GM23248 (cell line): Measurements from ENCODE around the gene MYBPH. TPM values are rescaled to one million over a fixed set of nuclear protein-coding genes. Genes with fewer than 3 reads are reported as not detected.

Source experiments
- DNase-seq: peaks from one replicate; pipeline ENCODE4 v3.0.0-alpha.2; 2015
- H2AFZ ChIP-seq: fragments of 200-600 bp; sonication (generic); 2 replicates; pipeline ENCODE4 v1.6.1; 2016; ENCODE audit warnings: antibody characterized with exemption
- H3F3A ChIP-seq: fragments of 200-600 bp; sonication (generic); 2 replicates; pipeline ENCODE4 v1.6.1; 2016; ENCODE audit warnings: mild to moderate bottlenecking, antibody characterized with exemption, mixed run types; ENCODE audit not compliant: insufficient read depth
- H3K27ac ChIP-seq: fragments of 200-600 bp; sonication (generic); 2 replicates; pipeline ENCODE4 v1.5.1; 2016; ENCODE audit warnings: mild to moderate bottlenecking
- H3K27me3 ChIP-seq: fragments of 200-600 bp; sonication (generic); replicated peaks from 2 replicates; pipeline ENCODE4 v1.6.1; 2016; ENCODE audit warnings: mild to moderate bottlenecking; ENCODE audit not compliant: insufficient read depth
- H3K36me3 ChIP-seq: fragments of 200-600 bp; sonication (generic); 2 replicates; pipeline ENCODE4 v1.6.1; 2016; ENCODE audit warnings: low read depth, mild to moderate bottlenecking
- H3K4me1 ChIP-seq: fragments of 200-600 bp; sonication (generic); 2 replicates; pipeline ENCODE4 v1.6.1; 2016; ENCODE audit warnings: mild to moderate bottlenecking; ENCODE audit not compliant: insufficient read depth
- H3K4me2 ChIP-seq: fragments of 200-600 bp; sonication (generic); one replicate; pipeline ENCODE4 v1.6.1; 2016; ENCODE audit warnings: mild to moderate bottlenecking; ENCODE audit not compliant: unreplicated experiment
- H3K4me3 ChIP-seq: fragments of 200-600 bp; sonication (generic); 2 replicates; pipeline ENCODE4 v1.5.1; 2016; ENCODE audit warnings: mild to moderate bottlenecking
- H3K79me2 ChIP-seq: fragments of 200-600 bp; sonication (generic); 2 replicates; pipeline ENCODE4 v1.6.1; 2016; ENCODE audit warnings: mild to moderate bottlenecking; ENCODE audit not compliant: insufficient read depth
- H3K9ac ChIP-seq: fragments of 200-600 bp; sonication (generic); 2 replicates; pipeline ENCODE4 v1.6.1; 2016; ENCODE audit warnings: mild to moderate bottlenecking
- H3K9me2 ChIP-seq: fragments of 200-600 bp; sonication (generic); 2 replicates; pipeline ENCODE4 v1.6.1; 2016; ENCODE audit warnings: mixed run types, mild to moderate bottlenecking, moderate library complexity; ENCODE audit not compliant: insufficient read depth
- H3K9me3 ChIP-seq: fragments of 200-600 bp; sonication (generic); one replicate; pipeline ENCODE4 v1.6.1; 2017; ENCODE audit warnings: low read depth
- H4K20me1 ChIP-seq: fragments of 200-600 bp; sonication (generic); 2 replicates; pipeline ENCODE4 v1.6.0; 2016; ENCODE audit not compliant: insufficient read depth
- EZH2 ChIP-seq: fragments of 200-600 bp; sonication (generic); IDR thresholded peaks from 2 replicates; pipeline ENCODE4 v1.6.1; 2018; ENCODE audit warnings: antibody characterized with exemption, mild to moderate bottlenecking; ENCODE audit not compliant: insufficient read depth, poor library complexity, severe bottlenecking
- EZH2phosphoT487 ChIP-seq: fragments of 200-600 bp; sonication (generic); IDR thresholded peaks from 2 replicates; pipeline ENCODE4 v1.6.1; 2018; ENCODE audit warnings: antibody characterized with exemption, moderate library complexity, mild to moderate bottlenecking, low read depth; ENCODE audit not compliant: insufficient read depth
- WGBS, 2 experiments: methylation state at CpG; one replicate each; pipeline ENCODE4 v1.1.6; 2015 to 2017; ENCODE audit warnings: low lambda C conversion rate in 2 of 2, low coverage in 1 of 2; ENCODE audit errors: missing lambda C conversion rate in 2 of 2; 5-methylcytosine and 5-hydroxymethylcytosine counted together
- in situ Hi-C: fragments of 300-500 bp; cut with MboI; formaldehyde crosslinking; loops from 2 replicates; pipeline ENCODE4 v1.15.0; 2020
- polyA plus RNA-seq: library from polyadenylated mRNA; unstranded; fragments of >200 nt; fragmentation: Nextera tagmentation; extraction: Ambion mirVana; gene quantifications from 2 replicates; pipeline ENCODE4 v1.2.1, GENCODE V29; 2016
- total RNA-seq: library from RNA; depleted of rRNA; stranded (reverse); fragments of >200 nt; shearing (Covaris generic); gene quantifications from 2 replicates; pipeline ENCODE4 v1.2.3, GENCODE V29; 2014; rRNA removed

The MYBPH gene, protein sequence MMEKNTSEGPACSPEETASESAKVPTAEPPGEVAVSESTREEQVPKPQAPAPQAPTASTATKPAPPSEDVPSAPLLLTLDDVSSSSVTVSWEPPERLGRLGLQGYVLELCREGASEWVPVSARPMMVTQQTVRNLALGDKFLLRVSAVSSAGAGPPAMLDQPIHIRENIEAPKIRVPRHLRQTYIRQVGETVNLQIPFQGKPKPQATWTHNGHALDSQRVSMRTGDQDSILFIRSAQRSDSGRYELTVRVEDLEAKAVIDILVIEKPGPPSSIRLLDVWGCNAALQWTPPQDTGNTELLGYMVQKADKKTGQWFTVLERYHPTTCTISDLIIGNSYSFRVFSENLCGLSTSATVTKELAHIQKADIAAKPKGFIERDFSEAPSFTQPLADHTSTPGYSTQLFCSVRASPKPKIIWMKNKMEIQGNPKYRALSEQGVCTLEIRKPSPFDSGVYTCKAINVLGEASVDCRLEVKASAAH
- 0.11 and 1.4 TPM in 2 replicates for total RNA-seq
- polyA plus RNA-seq: 0.34 and 0.89 TPM in 2 replicates

DNA sequence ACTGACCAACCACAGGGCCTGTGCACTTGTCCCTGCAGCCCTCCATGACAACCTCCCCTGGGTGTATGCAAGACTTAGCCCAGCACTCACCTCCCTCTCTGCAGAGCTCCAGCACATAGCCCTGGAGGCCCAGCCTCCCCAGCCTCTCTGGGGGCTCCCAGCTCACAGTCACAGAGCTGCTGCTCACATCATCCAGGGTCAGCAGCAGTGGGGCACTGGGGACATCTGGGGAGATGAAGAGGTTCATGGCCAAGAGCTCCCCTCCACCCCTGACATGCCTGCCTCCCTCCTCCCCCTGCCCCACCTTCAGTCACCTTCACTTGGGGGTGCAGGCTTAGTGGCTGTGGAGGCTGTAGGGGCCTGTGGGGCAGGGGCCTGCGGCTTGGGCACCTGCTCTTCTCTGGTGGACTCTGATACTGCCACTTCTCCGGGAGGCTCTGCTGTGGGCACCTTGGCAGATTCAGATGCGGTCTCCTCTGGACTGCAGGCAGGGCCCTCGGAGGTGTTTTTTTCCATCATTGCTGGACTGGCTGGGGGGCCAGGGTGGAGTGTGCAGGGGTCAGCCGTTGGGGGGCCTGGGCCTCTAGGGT is at the start of gene MYBPH:
MYBPH (minus strand) TSS at position 590 of the 590 bp plus-strand sequence; CDS start at position 519, 71 bp downstream.
- Histone ChIP-seq H3K27me3 (no peaks in the 10 kb centered on the region), H3K9ac (no peak within 1 kb of the TSS), H3K4me3 (no peak within 1 kb of the TSS), H3K4me1 (peaks cover 33% of the 10 kb centered on the region), H3K4me2 (peak within 1 kb of the TSS; percentile 56), H3K36me3 (no peaks in the 10 kb centered on the region), H4K20me1 (no peaks in the 10 kb centered on the region), H2AFZ (no peak within 1 kb of the TSS), H3K9me3 (no peaks in the 10 kb centered on the region), H3K9me2 (no peaks in the 10 kb centered on the region), H3F3A (peaks cover 21% of the 10 kb centered on the region), H3K79me2 (no peaks in the 10 kb centered on the region), H3K27ac (no peak within 1 kb of the TSS)
- TF ChIP-seq EZH2phosphoT487 (no peak), EZH2 (no peak)
- in situ Hi-C loops: no loop called here
- 68 to 88% methylated on average over 4 to 5 of the region's 5 CpGs for WGBS, 2 experiments
- DNase-seq: no peak

DNA sequence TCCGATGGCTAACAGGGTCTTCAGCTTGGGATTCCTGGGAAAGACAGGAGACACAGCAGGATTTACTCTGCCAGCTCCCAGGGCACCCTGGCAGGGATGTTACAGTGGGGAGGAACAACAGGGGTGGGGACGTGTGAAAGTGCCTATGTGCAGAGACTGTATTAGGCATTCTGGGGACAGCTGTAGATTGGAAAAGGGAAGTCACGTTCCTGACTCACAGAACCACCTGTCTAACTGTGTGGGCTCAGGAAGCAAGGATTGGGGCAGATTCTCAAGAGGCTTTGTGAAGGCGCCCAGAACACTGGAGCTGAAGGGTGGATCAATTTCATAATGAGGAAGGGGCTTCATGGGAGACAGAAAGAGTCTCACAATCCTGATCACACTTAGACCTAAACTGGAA is 49.4 kb upstream of the MYBPH start:
- Histone ChIP-seq H3K27me3 (peaks cover 36% of the 10 kb centered on the region), H3K9me3 (no peaks in the 10 kb centered on the region), H3K79me2 (no peaks in the 10 kb centered on the region), H3K9me2 (no peaks in the 10 kb centered on the region), H3K36me3 (no peaks in the 10 kb centered on the region), H3K4me3 (no peak overlapping the region), H3K9ac (no peak overlapping the region), H3F3A (no peaks in the 10 kb centered on the region), H4K20me1 (no peaks in the 10 kb centered on the region), H3K4me1 (no peaks in the 10 kb centered on the region), H3K4me2 (no peak overlapping the region), H3K27ac (no peak overlapping the region), H2AFZ (no peak overlapping the region)
- in situ Hi-C loops: loop anchor here (10.0 kb wide), 1 partner anchor 190 kb away; no protein-coding TSS in a partner anchor
- DNase-seq: no peak
- TF ChIP-seq EZH2: no peak
- TF ChIP-seq EZH2phosphoT487: no peak
- WGBS, 2 experiments: 34 to 36% methylated on average over 4 of the region's 4 CpGs

DNA sequence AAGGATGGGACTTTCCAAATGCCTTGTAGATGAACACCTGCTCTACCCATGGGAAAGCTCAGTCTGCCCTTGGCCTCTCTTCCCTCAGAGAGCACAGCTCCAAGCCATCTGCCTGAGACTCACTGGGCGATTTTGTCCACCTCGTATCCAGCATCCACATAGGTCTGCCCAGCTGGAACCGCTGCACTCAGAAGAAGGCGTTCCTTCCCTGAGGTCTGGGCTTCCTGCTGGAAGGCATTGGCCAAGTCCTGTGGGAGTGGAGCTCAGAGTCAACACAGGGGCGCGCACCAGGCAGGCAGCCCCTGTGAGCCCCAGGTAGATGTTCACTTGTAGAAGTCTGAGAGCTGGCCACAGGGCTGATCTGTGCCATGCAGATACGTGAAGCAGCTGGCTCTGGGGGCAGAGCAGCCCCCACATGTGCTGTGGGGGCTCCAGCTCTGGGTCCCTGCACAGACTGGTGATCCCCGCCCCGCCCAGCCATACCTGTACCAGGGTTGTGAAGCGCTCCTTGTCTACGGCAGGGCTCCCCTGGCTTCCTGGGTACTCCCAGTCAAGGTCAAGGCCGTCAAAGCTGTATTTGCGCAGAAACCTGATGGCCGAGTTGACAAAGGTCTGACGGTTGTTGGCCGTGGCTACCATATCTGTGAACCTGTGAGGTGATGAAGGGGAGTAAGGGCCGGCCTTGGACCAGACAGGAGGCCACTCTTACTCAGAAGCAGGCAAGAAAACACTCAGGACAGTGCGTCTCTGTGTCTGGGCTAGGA is 47.6 kb upstream of the MYBPH start:
- no peaks in the 10 kb centered on the region for H4K20me1 ChIP-seq
- H3K9ac ChIP-seq: no peak overlapping the region
- H3K27ac ChIP-seq: no peak overlapping the region
- H3K27me3 ChIP-seq: peaks cover 40% of the 10 kb centered on the region
- H3K36me3 ChIP-seq: no peaks in the 10 kb centered on the region
- no peak overlapping the region for H2AFZ ChIP-seq
- in situ Hi-C loops: loop anchor here (10.0 kb wide), 1 partner anchor 188 kb away; no protein-coding TSS in a partner anchor
- H3K9me2 ChIP-seq: no peaks in the 10 kb centered on the region
- TF ChIP-seq EZH2 (no peak), EZH2phosphoT487 (no peak)
- 59 to 61% methylated on average over 18 of the region's 18 CpGs for WGBS, 2 experiments
- no peaks in the 10 kb centered on the region for H3K9me3 ChIP-seq
- no peak overlapping the region for H3K4me3 ChIP-seq
- no peaks in the 10 kb centered on the region for H3F3A ChIP-seq
- H3K79me2 ChIP-seq: no peaks in the 10 kb centered on the region
- DNase-seq: no peak
- no peak overlapping the region for H3K4me2 ChIP-seq
- H3K4me1 ChIP-seq: no peaks in the 10 kb centered on the region

DNA sequence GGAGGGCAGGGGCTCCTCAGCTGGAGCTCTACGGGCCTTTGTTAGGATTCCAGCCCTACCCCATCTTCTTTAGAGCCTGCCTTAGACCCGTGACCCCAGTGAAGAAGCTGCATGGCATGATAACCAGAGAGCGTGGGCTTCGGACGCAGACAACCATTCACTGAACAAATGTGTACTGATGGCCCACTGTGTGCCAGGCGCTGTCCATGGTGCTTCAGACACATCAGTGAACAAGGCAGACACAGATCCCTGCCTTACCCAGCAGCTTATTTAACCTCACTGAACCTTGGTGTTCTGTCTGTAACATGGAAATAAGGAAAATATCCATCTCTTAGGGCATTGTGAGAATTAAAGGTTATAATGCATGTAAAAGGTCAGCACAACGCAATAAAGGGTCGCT is 44.3 kb upstream of the MYBPH start:
- Histone ChIP-seq H3F3A (no peaks in the 10 kb centered on the region), H3K36me3 (no peaks in the 10 kb centered on the region), H3K9ac (no peak overlapping the region), H3K4me1 (no peaks in the 10 kb centered on the region), H3K9me3 (no peaks in the 10 kb centered on the region), H3K4me3 (no peak overlapping the region), H3K27me3 (peaks cover 37% of the 10 kb centered on the region), H3K79me2 (no peaks in the 10 kb centered on the region), H3K9me2 (no peaks in the 10 kb centered on the region), H2AFZ (no peak overlapping the region), H4K20me1 (no peaks in the 10 kb centered on the region), H3K4me2 (no peak overlapping the region), H3K27ac (no peak overlapping the region)
- 37 to 39% methylated on average over 8 of the region's 8 CpGs for WGBS, 2 experiments
- in situ Hi-C loops: loop anchor here (10.0 kb wide), 2 partner anchors 105 to 185 kb away; no protein-coding TSS in a partner anchor
- TF ChIP-seq EZH2: no peak
- DNase-seq: no peak
